Measurements from ENCODE around the gene TNFSF13B. TPM values are rescaled to one million over a fixed set of nuclear protein-coding genes. Genes with fewer than 3 reads are reported as not detected.

Gene TNFSF13B
- total RNA-seq, 4 donors from 2014 or later, result 0.29 to 3.7 (median 2.1) TPM; not detected in 1

DNA sequence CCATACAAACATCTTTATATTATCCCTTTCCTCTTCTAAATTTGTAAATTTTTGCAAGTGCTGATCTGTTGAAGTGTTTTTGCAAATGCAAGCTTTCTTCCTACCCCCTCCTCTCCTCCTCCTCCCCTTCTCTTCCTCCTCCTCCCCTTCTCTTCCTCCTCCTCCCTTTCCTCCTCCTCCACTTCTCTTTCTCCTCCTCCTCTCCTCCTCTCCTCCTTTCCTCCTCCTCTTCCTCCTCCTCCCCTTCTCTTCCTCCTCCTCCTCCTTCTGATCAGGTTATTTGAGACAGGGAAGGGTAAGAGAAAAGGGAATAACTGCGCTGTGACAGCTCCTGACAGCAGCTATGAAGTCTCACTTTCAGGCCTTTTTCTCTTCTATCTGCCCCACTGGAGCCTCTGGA is 8.9 kb downstream of the TNFSF13B start:
- no peaks in the 10 kb centered on the region for H3K36me3 ChIP-seq
- TF ChIP-seq, protein P1, sequence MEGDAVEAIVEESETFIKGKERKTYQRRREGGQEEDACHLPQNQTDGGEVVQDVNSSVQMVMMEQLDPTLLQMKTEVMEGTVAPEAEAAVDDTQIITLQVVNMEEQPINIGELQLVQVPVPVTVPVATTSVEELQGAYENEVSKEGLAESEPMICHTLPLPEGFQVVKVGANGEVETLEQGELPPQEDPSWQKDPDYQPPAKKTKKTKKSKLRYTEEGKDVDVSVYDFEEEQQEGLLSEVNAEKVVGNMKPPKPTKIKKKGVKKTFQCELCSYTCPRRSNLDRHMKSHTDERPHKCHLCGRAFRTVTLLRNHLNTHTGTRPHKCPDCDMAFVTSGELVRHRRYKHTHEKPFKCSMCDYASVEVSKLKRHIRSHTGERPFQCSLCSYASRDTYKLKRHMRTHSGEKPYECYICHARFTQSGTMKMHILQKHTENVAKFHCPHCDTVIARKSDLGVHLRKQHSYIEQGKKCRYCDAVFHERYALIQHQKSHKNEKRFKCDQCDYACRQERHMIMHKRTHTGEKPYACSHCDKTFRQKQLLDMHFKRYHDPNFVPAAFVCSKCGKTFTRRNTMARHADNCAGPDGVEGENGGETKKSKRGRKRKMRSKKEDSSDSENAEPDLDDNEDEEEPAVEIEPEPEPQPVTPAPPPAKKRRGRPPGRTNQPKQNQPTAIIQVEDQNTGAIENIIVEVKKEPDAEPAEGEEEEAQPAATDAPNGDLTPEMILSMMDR (IDR thresholded peaks at IDR 0.05), result no peak
- no peak for TF ChIP-seq POLR2A (IDR thresholded peaks at IDR 0.05)
- H3K4me1 ChIP-seq, result no peaks in the 10 kb centered on the region
- H3K27me3 ChIP-seq, result no peaks in the 10 kb centered on the region
- DNase-seq, result no peak
- H3K27ac ChIP-seq, result no peak overlapping the region
- H3K4me3 ChIP-seq, result no peak overlapping the region
- intact Hi-C loops (cut with DNase I; ENCODE audit: low total_unique reads), result no loop called here
- no peaks in the 10 kb centered on the region for H3K9me3 ChIP-seq

- TF ChIP-seq, protein P1 (IDR thresholded peaks at IDR 0.05), result no peak
- no peak for TF ChIP-seq POLR2A (IDR thresholded peaks at IDR 0.05)
- Histone ChIP-seq H3K27ac (no peak overlapping the region), H3K36me3 (no peaks in the 10 kb centered on the region), H3K9me3 (no peaks in the 10 kb centered on the region), H3K27me3 (no peaks in the 10 kb centered on the region), H3K4me1 (no peaks in the 10 kb centered on the region), H3K4me3 (no peak overlapping the region)
- intact Hi-C loops (cut with DNase I; ENCODE audit: low total_unique reads), result no loop called here
- DNase-seq, result no peak
Observed at GRCh38 chr13:108281901-108282300, 12.4 kb downstream of the TNFSF13B start.

- H3K36me3 ChIP-seq, result no peaks in the 10 kb centered on the region
Observed at GRCh38 chr13:108283110-108283509, 13.6 kb downstream of the TNFSF13B start.

DNA sequence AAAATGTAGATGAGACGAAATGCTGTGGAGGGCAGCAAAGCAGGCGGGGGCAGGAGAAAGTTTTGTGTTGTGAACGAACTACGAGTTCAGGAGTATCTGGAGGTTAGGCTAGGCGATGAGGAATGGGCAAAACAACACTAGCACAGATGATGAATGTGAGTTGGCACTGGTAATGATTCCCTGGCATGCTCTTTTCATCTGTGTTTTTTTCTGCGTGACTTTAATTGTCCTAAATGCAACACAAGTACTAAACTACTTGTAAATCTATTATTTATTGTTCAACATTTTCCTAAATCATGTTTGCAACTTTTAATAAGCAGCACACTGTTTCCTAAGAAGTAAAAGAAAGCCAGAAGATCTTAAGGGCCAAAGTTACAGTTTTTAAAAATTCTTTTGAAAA is 19.2 kb downstream of the TNFSF13B start:
- TF ChIP-seq, protein P1 (IDR thresholded peaks at IDR 0.05), result no peak
- no peak for TF ChIP-seq POLR2A (IDR thresholded peaks at IDR 0.05)
- no peaks in the 10 kb centered on the region for H3K4me1 ChIP-seq
- intact Hi-C loops (cut with DNase I; ENCODE audit: low total_unique reads), result no loop called here

More at GRCh38 chr13:108283110-108283509, 13.6 kb downstream of the TNFSF13B start:
- H3K27me3 ChIP-seq, result no peaks in the 10 kb centered on the region
- intact Hi-C loops (cut with DNase I; ENCODE audit: low total_unique reads), result no loop called here
- no peak overlapping the region for H3K4me3 ChIP-seq
- TF ChIP-seq, protein P1 (IDR thresholded peaks at IDR 0.05), result no peak
- TF ChIP-seq POLR2A (IDR thresholded peaks at IDR 0.05), result no peak
- DNase-seq, result no peak
- no peaks in the 10 kb centered on the region for H3K9me3 ChIP-seq
- no peaks in the 10 kb centered on the region for H3K4me1 ChIP-seq
- H3K27ac ChIP-seq, result no peak overlapping the region

DNA sequence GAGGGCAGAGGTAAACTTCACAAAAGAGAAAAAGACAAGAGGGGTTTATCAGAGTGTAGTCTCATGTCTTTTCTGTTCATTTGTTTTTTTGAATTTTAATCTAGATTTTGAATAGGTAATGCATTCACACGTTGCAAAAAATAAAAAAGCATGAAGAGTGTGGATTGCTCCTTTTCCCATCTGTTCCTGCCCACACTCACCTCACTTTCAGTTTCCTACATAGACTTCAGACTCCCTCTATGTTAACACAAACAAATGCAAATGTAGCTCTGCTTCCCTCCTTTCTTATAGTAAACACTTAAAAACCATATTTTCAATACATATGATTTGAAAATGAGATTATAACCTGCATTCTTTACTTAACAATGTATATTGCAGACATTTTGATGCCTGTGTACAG is 20.3 kb downstream of the TNFSF13B start:
- H3K27ac ChIP-seq, result no peak overlapping the region
- TF ChIP-seq, protein P1 (IDR thresholded peaks at IDR 0.05), result no peak
- no peak for TF ChIP-seq POLR2A (IDR thresholded peaks at IDR 0.05)
- no peak overlapping the region for H3K4me3 ChIP-seq
- intact Hi-C loops (cut with DNase I; ENCODE audit: low total_unique reads), result no loop called here
- no peak for DNase-seq
- H3K4me1 ChIP-seq, result no peaks in the 10 kb centered on the region
- no peaks in the 10 kb centered on the region for H3K36me3 ChIP-seq
- no peaks in the 10 kb centered on the region for H3K27me3 ChIP-seq
- no peaks in the 10 kb centered on the region for H3K9me3 ChIP-seq

More for the DNA sequence above, 19.2 kb downstream of the TNFSF13B start:
- no peaks in the 10 kb centered on the region for H3K27me3 ChIP-seq
- no peaks in the 10 kb centered on the region for H3K9me3 ChIP-seq
- H3K4me3 ChIP-seq, result no peak overlapping the region
- no peak overlapping the region for H3K27ac ChIP-seq
- no peaks in the 10 kb centered on the region for H3K36me3 ChIP-seq
- no peak for DNase-seq

Data from uterus (tissue), 4 donors.